HepG2 (cell line): ENCODE results near the gene KCNJ1. TPM values are rescaled to one million over a fixed set of nuclear protein-coding genes. Genes with fewer than 3 reads are reported as not detected.

Source experiments
- ATAC-seq: fragments of 200-7000 bp; cut with Tn5 transposase; 3 replicates; pipeline ENCODE4 v1.9.1; 2020; ENCODE audit warnings: mild to moderate bottlenecking, moderate library complexity
- BruUV-seq: library from RNA; stranded (reverse); fragments of 400-500 nt; replicated peaks from 2 replicates; lab custom pipeline; 2021; lab: Mats Ljungman, UMichigan
- CTCF ChIA-PET: fragments of 300-600 bp; formaldehyde crosslinking; extraction: SDS; loops from one replicate; lab custom pipeline; 2021; ENCODE audit warnings: low total read pairs, inconsistent platforms, low intra/inter-chr PET ratio; lab: Yijun Ruan, JAX
- POLR2A ChIA-PET: fragments of 350-600 bp; sonication (Branson Sonifier 250); formaldehyde crosslinking; loops from one replicate; lab custom pipeline; 2020; ENCODE audit warnings: antibody characterized with exemption, inconsistent platforms; lab: Yijun Ruan, JAX
- DNase-seq: peaks from one replicate; pipeline ENCODE4 v3.0.0-alpha.2; 2015; ENCODE audit warnings: low spot score
- FAIRE-seq: peaks from 3 replicates; lab custom pipeline; 2011; peaks lifted over from hg19 to GRCh38; lab: Jason Lieb, UNC
- H2AFZ ChIP-seq: one replicate; pipeline ENCODE4 v1.6.1; 2011; ENCODE audit warnings: low read length, inconsistent platforms
- H3K27ac ChIP-seq: fragments of 300-600 bp; 3 replicates; pipeline ENCODE4 v1.8.0; 2011; ENCODE audit warnings: mixed run types, mild to moderate bottlenecking, mixed read lengths, low read length, inconsistent platforms; ENCODE audit not compliant: insufficient read depth; ENCODE audit errors: extremely low read length
- H3K27me3 ChIP-seq, 2 experiments: fragments of 200-600 bp in 1 of 2; 2 replicates in 1 of 2; 3 replicates in 1 of 2; pipeline versions ENCODE4 v1.6.0 to v1.8.0; 2011; ENCODE audit warnings: low read length in 2 of 2, mild to moderate bottlenecking in 2 of 2, moderate library complexity in 2 of 2, inconsistent platforms in 1 of 2; ENCODE audit not compliant: insufficient read depth in 2 of 2, control insufficient read depth in 1 of 2
- H3K36me3 ChIP-seq, 2 experiments: fragments of 200-600 bp in 1 of 2; replicated peaks in 1 of 2; 2 replicates in 1 of 2; 3 replicates in 1 of 2; pipeline versions ENCODE4 v1.5.1 to v1.8.0; 2011; ENCODE audit warnings: low read length in 2 of 2, inconsistent platforms in 1 of 2; ENCODE audit not compliant: insufficient read depth in 2 of 2, control insufficient read depth in 1 of 2
- H3K4me1 ChIP-seq: 2 replicates; pipeline ENCODE4 v1.5.1; 2012; ENCODE audit warnings: low read length, inconsistent platforms; ENCODE audit not compliant: insufficient read depth
- H3K4me2 ChIP-seq: 2 replicates; pipeline ENCODE4 v1.6.0; 2011; ENCODE audit warnings: low read depth, low read length, inconsistent platforms
- H3K4me3 ChIP-seq, 3 experiments: fragments of 200-600 bp in 1 of 3; sonication (generic), shearing (Covaris generic) in 1 of 3; replicated peaks in 1 of 3; 2 replicates each; pipeline ENCODE4 v1.5.1; 2011 to 2016; ENCODE audit warnings: low read length in 3 of 3, inconsistent platforms in 2 of 3, low read depth in 2 of 3, mild to moderate bottlenecking in 2 of 3, control low read depth in 1 of 3, mixed read lengths in 1 of 3; ENCODE audit not compliant: insufficient read depth in 1 of 3
- H3K79me2 ChIP-seq: one replicate; pipeline ENCODE4 v1.6.1; 2011; ENCODE audit warnings: low read length, inconsistent platforms; ENCODE audit not compliant: insufficient read depth
- H3K9ac ChIP-seq: 2 replicates; pipeline ENCODE4 v1.6.0; 2011; ENCODE audit warnings: mild to moderate bottlenecking, low read depth, low read length, inconsistent platforms; ENCODE audit not compliant: insufficient read depth
- H3K9me3 ChIP-seq: 2 replicates; pipeline ENCODE4 v1.5.1; 2012; ENCODE audit warnings: mild to moderate bottlenecking, low read length
- H4K20me1 ChIP-seq: 2 replicates; pipeline ENCODE4 v1.6.0; 2011; ENCODE audit warnings: inconsistent platforms, mild to moderate bottlenecking, low read length, moderate library complexity; ENCODE audit not compliant: insufficient read depth
- CERS6 ChIP-seq: sonication (generic); formaldehyde crosslinking; IDR thresholded peaks from 2 replicates; pipeline ENCODE4 v1.5.0; 2020; ENCODE audit warnings: missing genetic modification reagents
- DMAP1 ChIP-seq: IDR thresholded peaks from 2 replicates; pipeline ENCODE4 v1.6.1; 2016
- FLYWCH1 ChIP-seq: sonication (generic); formaldehyde crosslinking; IDR thresholded peaks from 2 replicates; pipeline ENCODE4 v1.8.1; 2023; ENCODE audit warnings: mild to moderate bottlenecking, missing genetic modification reagents
- GATA4 ChIP-seq: sonication (generic); IDR thresholded peaks from 2 replicates; pipeline ENCODE4 v1.6.1; 2016; ENCODE audit warnings: antibody characterized with exemption, low read depth, borderline replicate concordance
- GLI4 ChIP-seq: sonication (generic); formaldehyde crosslinking; IDR thresholded peaks from 2 replicates; pipeline ENCODE4 v1.5.1; 2020; ENCODE audit warnings: missing genetic modification reagents, mild to moderate bottlenecking, moderate library complexity, borderline replicate concordance
- HIVEP1 ChIP-seq: sonication (generic); formaldehyde crosslinking; IDR thresholded peaks from 2 replicates; pipeline ENCODE4 v1.4.0; 2020; ENCODE audit warnings: mild to moderate bottlenecking, missing genetic modification reagents
- JUND ChIP-seq: sonication (generic); formaldehyde crosslinking; IDR thresholded peaks from 2 replicates; pipeline ENCODE4 v1.8.0; 2022; ENCODE audit warnings: mild to moderate bottlenecking, missing genetic modification reagents
- MEF2D ChIP-seq: sonication (generic); formaldehyde crosslinking; IDR thresholded peaks from 2 replicates; pipeline ENCODE4 v1.5.1; 2020; ENCODE audit warnings: mild to moderate bottlenecking, missing genetic modification reagents
- SMARCC2 ChIP-seq: fragments of 450-650 bp; IDR thresholded peaks from 2 replicates; pipeline ENCODE4 v1.6.1; 2017; ENCODE audit warnings: antibody characterized with exemption, mild to moderate bottlenecking
- SNAPC2 ChIP-seq: sonication (generic); formaldehyde crosslinking; IDR thresholded peaks from 2 replicates; pipeline ENCODE4 v1.8.1; 2022; ENCODE audit warnings: mild to moderate bottlenecking, missing genetic modification reagents
- ZFP41 ChIP-seq: sonication (generic); formaldehyde crosslinking; IDR thresholded peaks from 2 replicates; pipeline ENCODE4 v1.4.0; 2020; ENCODE audit warnings: mild to moderate bottlenecking, missing genetic modification reagents, borderline replicate concordance
- ZNF256 ChIP-seq: sonication (generic); formaldehyde crosslinking; conservative IDR thresholded peaks from 2 replicates; pipeline ENCODE4 v1.4.0; 2020; ENCODE audit warnings: missing genetic modification reagents
- ZNF687 ChIP-seq: sonication (generic); formaldehyde crosslinking; IDR thresholded peaks from 2 replicates; pipeline ENCODE4 v1.5.1; 2020; ENCODE audit warnings: mild to moderate bottlenecking, missing genetic modification reagents, moderate library complexity
- WGBS: methylation state at CpG from one replicate; pipeline ENCODE4 v1.1.6; 2017; ENCODE audit warnings: low lambda C conversion rate; 5-methylcytosine and 5-hydroxymethylcytosine counted together
- in situ Hi-C: cut with HindIII; loops from 2 replicates; pipeline ENCODE4 v1.10.0; 2017; ENCODE audit warnings: low pct_unique_long_range_greater_than_20kb; ENCODE audit not compliant: extremely low pct_ligation_motif_present
- intact Hi-C: fragments of 100-400 bp; cut with micrococcal nuclease; formaldehyde crosslinking; loops from one replicate; pipeline ENCODE4 v1.10.0; 2022; ENCODE audit not compliant: unreplicated experiment
- polyA plus RNA-seq, 8 experiments: library from polyadenylated mRNA; depleted of rRNA in 3 of 8; stranded (reverse) in 7 of 8; unstranded in 1 of 8; fragments of >200 nt; fragmentation: Illumina TruSeq in 4 of 8; extraction: Trizol in 4 of 8; gene quantifications; 2 replicates each; pipeline versions ENCODE4 v1.2.1 to v1.2.3, GENCODE V29; 2011 to 2016; ENCODE audit warnings: low read depth in 4 of 8, missing spikeins in 1 of 8, mixed read lengths in 1 of 8; ENCODE audit not compliant: insufficient read depth in 1 of 8
- total RNA-seq, 5 experiments: library from RNA; depleted of rRNA; stranded (reverse); fragments of >200 nt; fragmentation: Illumina TruSeq; extraction: Trizol; gene quantifications; 2 replicates each; pipeline ENCODE4 v1.2.3, GENCODE V29; 2016; ENCODE audit warnings: low read depth in 1 of 5
- TF ChIP-seq, protein P1 (sequence below): sonication (generic); formaldehyde crosslinking; IDR thresholded peaks from 2 replicates; pipeline ENCODE4 v1.4.0; 2020; ENCODE audit warnings: mild to moderate bottlenecking, missing genetic modification reagents

The KCNJ1 gene
- total and polyA plus RNA-seq, 2 of the 13 experiments (the other 11 are each of a cell fraction or from before 2014, with no cell fraction given) = not detected

DNA sequence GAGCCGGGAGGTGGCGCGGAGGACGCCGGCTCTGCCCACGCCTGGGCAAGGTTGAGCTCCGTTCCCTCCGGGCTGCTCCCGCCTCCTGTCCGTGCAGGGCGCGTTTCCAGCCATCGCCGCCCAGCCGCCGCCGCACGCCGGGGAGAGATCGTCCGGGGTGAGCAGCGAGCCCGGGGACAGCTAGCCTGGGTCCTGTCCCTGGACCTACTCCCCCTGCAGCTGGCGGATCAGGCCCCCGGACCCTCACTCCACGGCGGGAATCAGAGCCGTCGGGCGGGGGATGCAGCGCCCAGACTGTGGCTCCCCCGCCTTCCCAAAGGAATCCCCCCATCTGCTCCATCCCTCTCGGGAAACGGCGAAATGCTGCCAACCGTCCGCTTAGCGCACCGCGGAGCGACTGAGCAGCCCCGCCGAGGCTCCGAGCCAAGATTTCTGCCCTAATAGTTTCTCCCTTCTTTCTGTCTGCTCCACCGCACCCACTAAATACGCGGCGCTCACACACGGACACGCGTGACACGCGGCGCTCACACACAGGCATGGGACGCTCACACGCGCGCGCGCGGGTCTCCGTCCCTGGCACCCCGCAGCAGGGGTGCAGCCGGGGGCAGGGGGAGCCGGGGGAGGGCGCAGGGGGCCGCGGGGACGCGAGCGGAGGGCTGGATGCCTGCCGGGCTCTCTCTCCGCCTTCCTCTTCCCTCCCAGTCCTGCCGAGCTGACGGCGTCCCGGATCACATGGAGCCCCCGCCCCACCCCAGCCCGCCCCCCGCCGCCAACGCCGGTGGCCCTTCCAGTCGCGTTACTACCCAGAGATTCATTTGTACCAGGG, 23.7 kb upstream of the KCNJ1 start, which contains the start of gene KCNJ5:
TSS of gene KCNJ5 (plus strand) at position 814 of the 826 bp plus-strand sequence. CDS start 19,918 bp downstream, outside the sequence.
- Histone ChIP-seq H3K4me1 (peaks cover 24% of the 10 kb centered on the region), H3K9ac (no peak within 1 kb of the TSS), H3K9me3 (no peaks in the 10 kb centered on the region), H3K4me2 (peak within 1 kb of the TSS; percentile 60), H2AFZ (no peak within 1 kb of the TSS), H3K79me2 (no peaks in the 10 kb centered on the region), H3K36me3 (no peaks in the 10 kb centered on the region), H3K27me3 (peaks cover 11 to 65% of the 10 kb centered on the region in 2 experiments), H3K27ac (no peak within 1 kb of the TSS), H3K4me3 (peak within 1 kb of the TSS in 1 of 3 experiments; percentile 54; a peak in 2 of 6 replicates), H4K20me1 (no peaks in the 10 kb centered on the region)
- WGBS = 7% methylated on average over 12 of the region's 85 CpGs
- in situ Hi-C loops = loop anchor here (25.0 kb wide), 1 partner anchor 797 kb away; no protein-coding TSS in a partner anchor
- intact Hi-C loops = no loop called here
- FAIRE-seq = no peak
- BruUV-seq = no TSS peak
- no peak for DNase-seq
- CTCF ChIA-PET = no interaction called here
- ATAC-seq = peak; percentile 77
- POLR2A ChIA-PET = no interaction called here
- TF ChIP-seq GLI4 (CRISPR knock-in tag) (no peak), GATA4 (no peak), DMAP1 (CRISPR knock-in tag) (no peak), HIVEP1 (CRISPR knock-in tag) (no peak), JUND (CRISPR knock-in tag) (no peak), MEF2D (CRISPR knock-in tag) (no peak), SMARCC2 (no peak), ZFP41 (CRISPR knock-in tag) (no peak), CERS6 (no peak), FLYWCH1 (CRISPR knock-in tag) (no peak), ZNF256 (CRISPR knock-in tag) (no peak), SNAPC2 (no peak), ZNF687 (CRISPR knock-in tag) (peak; percentile 42; the same call in 1 of the 2 replicates)
- TF ChIP-seq, protein P1, sequence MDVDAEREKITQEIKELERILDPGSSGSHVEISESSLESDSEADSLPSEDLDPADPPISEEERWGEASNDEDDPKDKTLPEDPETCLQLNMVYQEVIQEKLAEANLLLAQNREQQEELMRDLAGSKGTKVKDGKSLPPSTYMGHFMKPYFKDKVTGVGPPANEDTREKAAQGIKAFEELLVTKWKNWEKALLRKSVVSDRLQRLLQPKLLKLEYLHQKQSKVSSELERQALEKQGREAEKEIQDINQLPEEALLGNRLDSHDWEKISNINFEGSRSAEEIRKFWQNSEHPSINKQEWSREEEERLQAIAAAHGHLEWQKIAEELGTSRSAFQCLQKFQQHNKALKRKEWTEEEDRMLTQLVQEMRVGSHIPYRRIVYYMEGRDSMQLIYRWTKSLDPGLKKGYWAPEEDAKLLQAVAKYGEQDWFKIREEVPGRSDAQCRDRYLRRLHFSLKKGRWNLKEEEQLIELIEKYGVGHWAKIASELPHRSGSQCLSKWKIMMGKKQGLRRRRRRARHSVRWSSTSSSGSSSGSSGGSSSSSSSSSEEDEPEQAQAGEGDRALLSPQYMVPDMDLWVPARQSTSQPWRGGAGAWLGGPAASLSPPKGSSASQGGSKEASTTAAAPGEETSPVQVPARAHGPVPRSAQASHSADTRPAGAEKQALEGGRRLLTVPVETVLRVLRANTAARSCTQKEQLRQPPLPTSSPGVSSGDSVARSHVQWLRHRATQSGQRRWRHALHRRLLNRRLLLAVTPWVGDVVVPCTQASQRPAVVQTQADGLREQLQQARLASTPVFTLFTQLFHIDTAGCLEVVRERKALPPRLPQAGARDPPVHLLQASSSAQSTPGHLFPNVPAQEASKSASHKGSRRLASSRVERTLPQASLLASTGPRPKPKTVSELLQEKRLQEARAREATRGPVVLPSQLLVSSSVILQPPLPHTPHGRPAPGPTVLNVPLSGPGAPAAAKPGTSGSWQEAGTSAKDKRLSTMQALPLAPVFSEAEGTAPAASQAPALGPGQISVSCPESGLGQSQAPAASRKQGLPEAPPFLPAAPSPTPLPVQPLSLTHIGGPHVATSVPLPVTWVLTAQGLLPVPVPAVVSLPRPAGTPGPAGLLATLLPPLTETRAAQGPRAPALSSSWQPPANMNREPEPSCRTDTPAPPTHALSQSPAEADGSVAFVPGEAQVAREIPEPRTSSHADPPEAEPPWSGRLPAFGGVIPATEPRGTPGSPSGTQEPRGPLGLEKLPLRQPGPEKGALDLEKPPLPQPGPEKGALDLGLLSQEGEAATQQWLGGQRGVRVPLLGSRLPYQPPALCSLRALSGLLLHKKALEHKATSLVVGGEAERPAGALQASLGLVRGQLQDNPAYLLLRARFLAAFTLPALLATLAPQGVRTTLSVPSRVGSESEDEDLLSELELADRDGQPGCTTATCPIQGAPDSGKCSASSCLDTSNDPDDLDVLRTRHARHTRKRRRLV (CRISPR knock-in tag) = no peak
